Stimulated activated CD4-positive, alpha-beta T cell treated with anti-CD3 and anti-CD28 coated beads, TNF-alpha, amount 100 ng/mL, for 48 hours (primary cell): ENCODE results near the gene C9.
A peak's percentile ranks its signal among the peaks of the same experiment; 100 is the strongest.
"Not testable (repeated sequence)": the region's sequence is repeated elsewhere in the genome, so short reads cannot be mapped to it uniquely, and the experiment has no call there.

Source experiments
- DNase-seq, 3 donors: peaks; one replicate each; pipeline ENCODE4 v3.0.0-alpha.2; 2020; ENCODE audit warnings: low read depth in 3 of 3

Gene C9

DNA sequence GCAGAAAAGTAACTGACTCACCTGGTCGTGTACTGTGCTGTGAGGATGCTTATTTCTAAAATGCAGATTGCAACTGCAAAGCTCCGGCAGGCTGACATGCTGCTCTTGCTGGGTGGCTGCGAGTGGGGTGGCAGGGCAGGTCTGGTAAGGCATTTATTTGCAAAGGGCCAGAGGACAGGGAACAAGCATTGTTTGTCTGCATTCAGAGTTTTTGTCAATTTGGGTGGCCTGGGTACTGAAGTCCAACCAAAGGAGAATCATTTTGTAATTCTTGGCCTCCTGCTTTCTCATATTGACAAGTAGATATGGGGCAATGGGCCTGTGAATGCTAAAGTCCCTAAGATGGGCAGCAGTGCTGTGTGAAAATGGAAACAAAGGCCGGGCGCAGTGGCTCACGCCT is at the start of gene C9:
C9 (minus strand) TSS at position 129 of the 400 bp plus-strand sequence; CDS start at position 98, 31 bp downstream.
- no peak for DNase-seq

DNA sequence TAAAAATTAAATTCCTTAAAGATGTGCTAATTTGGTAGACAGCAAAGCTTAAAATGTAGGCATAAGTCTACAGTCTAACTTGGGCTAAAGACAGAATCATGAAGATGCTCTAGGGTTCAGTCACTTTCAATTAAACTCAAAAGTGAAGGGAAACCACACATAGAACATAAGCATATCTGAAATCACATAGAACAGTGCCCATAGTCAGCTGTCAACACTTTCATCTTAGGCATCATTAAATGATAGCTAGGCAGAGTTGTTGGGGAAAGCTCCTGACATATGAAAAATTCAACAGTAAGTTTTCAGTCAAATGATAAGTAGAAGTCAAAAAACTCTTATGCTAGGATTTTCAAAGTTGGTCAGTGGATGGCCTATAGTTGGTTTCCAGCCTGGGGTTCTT is 49.5 kb upstream of the C9 start:
- no peak for DNase-seq

DNA sequence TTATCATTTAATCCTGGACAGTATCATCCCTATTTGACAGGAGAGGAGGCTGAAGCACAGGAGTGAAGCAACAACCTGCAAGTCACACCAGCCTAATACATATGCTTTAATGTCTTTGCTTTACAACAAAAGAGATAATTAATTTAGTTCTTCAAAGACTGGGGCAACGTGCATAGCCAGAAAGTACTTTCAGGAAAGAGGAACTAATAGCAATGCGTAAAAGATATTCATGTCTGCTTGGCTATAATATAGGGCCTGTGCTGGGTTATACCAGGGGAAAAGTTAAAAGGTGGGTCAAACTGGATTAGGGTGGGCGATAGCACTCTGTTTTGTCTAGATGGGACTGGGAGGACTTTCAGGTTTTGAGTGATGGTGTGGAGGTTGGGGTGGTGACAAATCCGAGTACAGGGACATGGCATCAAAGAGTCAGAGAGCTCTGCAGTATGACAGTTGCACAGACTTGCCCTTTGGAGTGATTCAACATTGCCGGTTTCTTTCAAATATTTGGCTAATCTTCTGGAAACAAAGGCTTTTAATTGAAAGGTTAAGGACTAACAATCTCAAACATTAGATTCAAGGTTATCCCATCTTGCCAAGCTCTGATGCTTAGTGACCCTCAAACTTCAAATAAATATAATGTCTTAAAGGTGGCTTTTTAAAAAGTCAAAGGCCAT is 48.6 kb upstream of the C9 start:
- DNase-seq: no peak

DNA sequence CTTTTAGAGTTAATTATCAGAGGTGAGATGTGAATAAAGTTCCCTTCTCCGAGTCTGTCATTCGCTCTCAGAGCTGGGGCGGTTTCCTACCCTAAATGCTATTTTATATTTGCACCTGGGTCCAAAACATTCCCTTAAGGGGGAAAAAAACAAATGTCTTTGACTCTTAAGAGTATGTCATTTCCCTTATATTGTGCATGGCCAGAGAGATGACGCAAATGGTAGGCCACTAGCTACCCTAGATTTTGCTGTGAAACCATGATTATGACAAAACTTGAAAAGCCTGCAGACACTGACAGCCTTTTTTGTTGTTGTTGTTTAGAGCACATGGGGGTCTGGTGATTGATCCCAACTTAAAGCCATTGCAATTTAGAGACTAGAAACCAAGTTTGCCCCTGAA is 47.7 kb upstream of the C9 start:
- no peak for DNase-seq

DNA sequence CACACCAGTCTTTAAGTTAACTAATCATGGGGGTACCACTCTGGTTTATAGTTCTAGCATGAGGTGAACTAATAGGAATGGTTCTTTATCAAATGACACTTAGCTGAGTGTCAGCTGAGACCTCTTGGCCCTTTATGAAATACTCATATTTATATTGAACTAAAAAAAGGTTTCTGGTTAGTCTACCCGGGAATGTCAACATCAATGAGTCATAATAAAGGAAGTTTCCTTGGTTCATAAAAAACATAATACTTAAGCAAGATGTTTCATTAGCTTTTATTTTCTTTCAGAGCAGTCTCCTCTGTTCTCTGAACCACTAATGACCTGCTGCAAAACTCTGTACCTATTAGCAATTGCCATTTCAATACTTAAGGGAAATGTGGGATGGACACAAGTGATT is 46.8 kb upstream of the C9 start:
- no peak for DNase-seq

DNA sequence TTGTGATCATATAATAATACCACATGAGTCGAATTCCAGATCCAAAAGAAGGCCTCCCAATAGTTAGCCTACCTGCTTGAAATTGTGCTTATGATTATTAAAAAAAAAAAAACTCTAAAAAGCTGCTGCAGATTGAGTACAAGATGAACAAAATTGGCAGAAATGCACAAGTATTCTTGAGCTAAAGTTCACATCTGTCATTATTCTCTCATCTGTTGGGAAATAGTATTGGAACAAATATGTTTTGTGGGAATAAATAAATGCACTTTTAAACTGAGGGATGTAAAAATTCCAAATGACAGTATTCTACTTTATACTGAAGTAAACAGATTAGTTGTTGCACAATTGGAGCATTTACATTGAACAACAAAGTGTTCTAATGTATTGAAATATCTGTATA is 44.7 kb upstream of the C9 start:
- DNase-seq: no peak

DNA sequence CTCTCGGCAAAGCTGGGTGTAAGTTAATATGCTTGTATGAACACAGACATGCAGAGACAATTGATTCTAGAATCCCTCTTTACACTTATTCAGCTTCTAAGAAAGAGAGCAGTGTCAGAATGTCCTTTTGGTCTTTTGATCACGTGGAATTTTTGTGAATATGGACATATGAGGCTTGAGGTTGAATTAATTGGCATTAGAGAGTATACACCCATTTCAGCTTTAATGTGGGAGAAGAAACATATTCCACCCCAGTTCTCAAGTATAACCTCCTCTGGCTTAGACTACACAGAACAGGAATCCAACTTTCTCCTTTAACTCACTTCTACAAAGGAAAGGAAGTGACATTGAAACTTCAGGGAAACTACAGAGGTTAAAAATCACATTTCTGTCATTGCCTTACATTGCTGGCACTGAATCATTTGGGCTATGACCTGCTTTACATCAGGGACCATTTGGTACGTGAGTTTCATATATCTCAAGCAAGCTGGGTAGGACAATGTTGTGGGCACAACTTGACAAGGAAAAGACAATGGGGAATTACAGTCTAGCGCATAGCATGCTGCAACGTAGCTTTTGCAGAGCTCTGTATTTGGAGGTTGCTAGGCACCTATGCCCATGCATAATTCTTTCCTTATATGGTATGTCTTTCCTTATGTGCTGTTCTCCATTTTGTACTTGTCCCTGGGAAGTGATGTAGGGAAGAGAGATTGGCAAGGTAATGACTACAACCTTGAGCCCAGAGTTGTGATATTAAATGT is 41.0 kb upstream of the C9 start:
- DNase-seq: no peak

DNA sequence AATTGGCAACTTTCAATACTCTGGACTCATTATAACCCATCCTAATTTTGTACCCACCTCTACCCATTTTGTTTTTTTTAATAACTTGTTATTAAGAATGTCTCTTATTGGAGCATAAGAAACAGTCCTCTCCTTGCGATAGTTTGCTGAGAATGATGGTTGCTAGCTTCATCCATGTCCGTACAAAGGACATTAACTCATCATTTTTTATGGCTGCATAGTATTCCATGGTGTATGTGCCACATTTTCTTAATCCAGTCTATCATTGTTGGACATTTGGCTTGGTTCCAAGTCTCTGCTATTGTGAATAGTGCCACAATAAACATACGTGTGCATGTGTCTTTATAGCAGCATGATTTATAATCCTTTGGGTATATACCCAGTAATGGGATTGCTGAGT is 39.5 kb upstream of the C9 start:
- DNase-seq: not testable (repeated sequence)

DNA sequence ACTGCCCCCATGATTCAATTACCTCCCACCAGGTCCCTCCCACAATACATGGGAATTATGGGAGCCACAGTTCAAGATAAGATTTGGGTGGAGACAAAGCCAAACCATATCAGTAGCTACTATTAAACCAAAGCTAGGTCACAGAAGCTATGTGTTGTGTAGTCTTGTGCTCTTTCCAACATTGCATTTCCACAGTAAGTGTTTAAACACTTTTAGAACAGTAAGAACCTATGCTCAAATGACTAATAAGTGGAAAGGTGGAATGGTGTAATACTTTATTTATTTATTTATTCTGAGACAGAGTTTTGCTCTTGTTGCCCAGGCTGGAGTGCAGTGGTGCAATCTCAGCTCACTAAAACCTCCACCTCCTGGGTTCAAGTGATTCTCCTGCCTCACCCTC is 37.8 kb upstream of the C9 start:
- not testable (repeated sequence) for DNase-seq

DNA sequence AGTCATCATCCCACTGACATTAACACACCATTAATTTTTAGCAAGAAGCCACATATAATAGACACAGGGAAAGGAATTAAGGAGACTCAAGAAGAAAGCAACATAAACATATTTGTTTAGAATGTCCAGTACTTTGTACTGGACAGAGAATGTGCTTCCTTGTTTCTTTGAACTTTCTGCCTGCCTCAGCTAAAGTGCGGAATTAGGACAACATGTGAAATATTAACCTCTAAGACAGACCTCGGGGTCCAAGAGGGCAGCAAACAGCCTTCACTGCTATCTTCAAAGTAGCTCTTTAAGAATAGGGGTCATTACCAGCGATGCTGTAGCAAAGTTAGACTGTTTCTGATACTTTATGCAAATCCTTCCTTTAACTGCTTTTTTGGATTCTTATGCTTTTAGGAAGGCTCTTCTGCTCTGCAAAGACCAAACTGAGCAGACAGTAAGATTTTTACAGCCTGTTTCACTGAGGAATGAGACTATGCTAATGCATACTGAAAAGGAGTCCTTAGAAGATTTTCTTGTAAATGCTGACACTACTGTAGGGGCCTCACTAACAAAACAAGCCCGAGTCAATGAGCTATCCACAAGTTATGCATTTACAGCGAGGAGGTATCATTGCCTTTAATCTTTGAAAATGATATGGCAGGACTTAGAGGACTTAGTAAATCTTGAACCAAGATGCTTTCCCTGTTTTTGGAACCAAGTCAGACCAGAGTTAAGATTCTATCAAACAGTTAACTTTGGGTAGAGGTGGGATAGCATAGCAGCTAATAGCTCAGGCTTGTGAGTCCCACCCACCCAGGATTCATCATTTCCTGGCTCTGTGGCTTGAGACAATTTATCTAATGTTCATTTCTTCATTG is 36.7 kb upstream of the C9 start:
- no peak for DNase-seq

DNA sequence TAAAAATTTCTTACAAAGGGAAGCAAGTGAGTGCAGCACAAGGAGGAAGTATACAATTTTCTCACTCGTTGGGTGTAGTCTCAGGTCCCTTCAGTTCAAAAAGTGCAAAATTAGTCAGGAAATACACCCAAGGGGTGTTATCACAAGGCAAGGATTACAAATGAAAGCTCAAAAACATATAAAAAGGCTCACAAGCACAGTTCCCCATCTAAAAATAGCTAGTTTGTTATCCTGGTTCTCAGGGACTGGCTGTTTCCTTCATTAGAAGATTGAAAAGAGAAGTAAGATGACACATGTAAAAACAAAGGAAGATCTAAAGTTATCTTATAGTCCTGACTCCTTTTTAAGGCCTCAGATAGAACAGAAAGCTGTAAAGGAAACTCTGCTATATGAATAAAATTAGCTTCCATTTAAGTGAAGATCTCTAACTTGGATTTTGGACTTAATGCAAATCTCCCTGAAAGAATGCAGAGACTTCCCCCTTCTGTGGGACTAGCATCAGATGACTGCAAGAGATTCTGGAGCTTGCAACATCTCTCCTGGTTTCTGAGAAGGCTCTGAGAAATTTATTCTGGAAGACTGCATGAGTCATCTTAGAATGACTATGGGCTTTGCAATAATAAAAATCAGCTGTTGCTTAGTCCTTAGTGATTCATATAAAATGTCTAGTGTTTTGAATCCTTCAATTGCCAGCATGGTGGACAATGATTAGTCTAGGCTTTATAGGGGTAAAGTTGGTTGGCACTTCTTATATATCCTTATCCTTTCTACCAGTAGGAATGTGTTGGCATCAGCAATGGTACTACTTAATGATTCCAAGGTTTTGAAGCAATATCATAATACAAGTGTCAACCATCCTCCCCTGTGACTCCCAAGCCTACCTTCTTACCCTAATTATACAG is 35.1 kb upstream of the C9 start:
- DNase-seq: no peak

DNA sequence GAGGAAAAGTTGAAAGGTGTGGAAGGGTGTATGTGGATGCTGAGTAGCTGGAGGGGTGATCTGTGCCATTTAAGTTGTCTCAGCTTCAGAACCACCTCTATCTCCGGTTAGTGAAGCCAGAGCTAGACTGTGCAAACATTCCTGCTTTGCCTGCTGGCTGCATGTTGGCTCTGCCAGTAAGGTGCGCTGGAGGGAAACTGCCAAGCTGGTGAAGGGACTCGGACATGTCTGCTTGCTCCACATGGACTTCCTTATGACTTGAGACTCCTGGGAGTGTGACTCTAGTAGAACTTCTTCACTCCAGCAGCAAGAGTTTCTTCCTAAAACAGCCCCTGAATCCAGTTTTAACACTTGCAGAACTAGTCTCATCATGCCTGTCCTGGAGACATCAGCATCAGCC is 32.5 kb upstream of the C9 start:
- DNase-seq: no peak

DNA sequence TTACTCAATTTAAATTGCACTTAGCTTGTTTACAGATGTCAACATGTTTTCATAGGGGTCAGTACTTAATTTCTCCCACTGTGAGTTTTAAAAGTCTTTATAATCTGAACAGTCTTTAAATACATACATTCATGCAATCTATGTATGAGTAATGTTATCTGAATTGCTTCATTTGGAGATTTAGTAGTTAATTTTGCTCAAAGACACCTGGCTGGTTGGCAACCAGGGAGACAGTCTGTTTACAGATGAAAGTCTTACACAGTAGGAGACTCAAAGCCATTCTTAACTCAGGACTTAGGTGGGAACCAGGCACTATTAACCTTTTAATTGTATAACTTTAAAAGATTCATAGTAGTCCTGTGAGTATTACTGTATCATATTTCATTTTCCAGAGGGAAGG is 31.2 kb upstream of the C9 start:
- no peak for DNase-seq

DNA sequence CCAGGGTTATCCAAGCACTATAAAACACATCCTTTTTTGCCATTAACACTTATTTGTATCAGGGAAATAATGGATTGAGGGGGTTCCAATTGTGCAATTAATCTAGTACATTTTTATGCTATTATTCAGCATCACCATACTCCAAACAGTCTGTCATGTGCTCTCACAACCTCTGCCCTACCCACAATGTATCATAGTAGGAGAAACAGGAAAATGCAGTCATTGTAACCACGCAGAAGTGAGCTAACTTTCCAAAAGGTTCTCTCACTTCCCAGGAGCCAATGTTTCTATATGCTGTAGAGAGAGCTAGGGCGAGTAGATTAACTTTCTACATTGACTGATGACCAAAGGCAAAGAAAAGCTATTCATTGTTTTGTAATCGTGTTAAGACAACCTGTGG is 30.7 kb upstream of the C9 start:
- DNase-seq: no peak

DNA sequence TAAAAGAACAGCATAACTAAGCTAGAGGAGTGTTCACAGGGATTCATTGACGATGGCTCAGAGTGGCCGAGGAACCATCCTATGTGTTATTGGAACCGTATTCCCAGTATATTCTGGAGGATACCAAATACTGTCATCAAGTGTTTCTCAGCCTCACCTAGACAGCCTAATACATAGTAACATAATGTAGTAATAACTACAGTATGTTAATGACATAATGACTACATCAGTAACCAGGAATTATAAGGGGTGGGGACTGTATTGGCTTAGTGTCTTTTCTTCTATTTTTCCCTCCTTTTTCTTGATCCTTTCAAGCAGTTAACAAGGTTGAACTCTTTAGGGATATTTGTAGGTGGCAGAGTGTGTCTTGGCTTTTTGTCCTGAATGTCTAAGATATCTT is 26.6 kb upstream of the C9 start:
- no peak for DNase-seq

DNA sequence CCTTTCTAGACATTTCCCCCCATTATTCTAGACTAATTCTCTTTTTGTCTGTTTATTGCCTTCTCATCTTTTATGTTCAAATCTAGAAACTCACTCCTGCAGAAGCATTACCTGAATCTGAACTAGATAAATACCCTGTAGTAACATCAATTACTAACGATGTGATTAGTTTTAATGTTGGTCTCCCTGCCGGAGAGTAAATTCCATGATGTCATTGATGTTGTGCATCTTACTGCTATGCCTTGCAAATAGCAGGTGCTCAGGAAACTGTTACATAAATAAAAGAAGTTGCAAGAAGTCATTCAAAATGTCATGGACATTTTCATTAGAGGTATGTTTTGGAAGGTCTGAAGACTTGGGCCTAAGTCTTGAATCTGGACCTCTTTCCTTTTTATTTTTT is 23.0 kb upstream of the C9 start:
- DNase-seq: no peak

DNA sequence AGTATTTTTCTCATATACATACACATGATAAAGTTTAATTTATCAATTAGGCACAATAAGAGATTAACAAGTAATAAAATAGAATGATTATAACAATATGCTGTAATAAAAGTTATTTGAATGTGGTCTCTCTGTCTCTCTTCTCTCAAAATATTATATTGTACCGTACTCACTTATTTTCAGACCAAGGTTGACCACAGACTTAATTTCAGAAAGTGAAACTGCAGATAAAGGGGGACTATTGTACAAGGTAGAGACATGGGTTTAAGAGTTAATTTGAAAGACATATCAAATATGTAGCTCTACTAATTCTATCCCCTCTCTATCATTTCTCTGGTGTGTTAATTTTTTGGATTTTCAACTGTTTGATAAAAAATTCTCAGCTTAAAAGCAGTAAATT is 20.0 kb upstream of the C9 start:
- no peak for DNase-seq

DNA sequence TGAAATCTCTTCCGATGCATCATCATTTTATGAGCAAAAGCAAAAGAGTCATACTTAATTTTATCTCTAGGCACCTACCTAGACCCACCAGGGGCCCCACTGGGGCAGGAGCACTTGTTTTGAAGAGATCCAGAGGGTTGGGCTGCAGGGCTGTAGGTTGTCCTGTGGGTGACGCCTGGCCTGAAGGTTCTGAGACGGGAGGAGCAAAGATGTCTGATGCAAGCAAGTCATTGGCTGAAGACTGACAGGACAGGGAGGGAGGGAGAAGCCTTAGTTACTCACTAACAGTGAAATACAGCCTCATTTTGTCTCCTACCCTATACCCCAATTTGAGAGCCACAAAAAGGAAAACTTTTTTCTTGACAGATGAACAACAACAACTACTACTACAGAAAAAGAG is 17.1 kb upstream of the C9 start:
- no peak for DNase-seq

DNA sequence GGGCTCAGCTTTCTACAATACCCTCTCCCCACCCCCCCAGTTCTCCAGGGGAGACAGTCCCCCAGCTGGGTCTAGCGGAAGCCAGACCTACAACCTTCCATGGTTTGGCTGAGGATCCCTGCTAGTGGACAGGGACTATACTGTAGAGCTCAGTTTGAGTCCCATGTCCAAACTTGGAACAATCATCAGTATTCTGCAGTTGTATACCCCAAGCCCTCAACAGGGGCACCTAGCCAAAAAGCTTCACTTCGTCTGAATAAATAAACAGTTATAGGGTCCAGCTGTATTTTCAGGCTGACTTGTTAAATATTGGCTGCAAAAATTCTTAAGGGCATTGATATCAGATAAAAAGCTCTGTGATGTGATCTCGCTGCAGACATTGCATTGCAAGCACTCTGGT is 15.4 kb upstream of the C9 start:
- DNase-seq: no peak

DNA sequence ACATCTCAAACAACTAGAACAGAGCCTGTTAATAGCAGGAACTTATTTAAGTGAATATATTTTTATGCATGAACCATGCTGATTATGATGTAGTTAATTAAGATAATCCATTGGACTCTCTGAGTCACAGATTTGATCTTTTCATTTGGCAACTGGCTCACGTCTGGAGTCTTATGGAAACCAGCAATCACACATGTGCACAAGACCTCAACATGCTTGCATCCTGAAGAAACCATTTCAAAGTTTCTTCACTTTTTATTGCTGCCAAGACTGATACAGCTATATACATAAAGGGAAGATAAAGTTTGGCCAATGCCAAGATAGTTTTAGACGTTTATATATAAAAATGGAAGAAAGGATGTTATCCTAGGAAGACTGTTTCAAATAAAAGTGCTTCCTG is 13.3 kb upstream of the C9 start:
- DNase-seq: no peak

DNA sequence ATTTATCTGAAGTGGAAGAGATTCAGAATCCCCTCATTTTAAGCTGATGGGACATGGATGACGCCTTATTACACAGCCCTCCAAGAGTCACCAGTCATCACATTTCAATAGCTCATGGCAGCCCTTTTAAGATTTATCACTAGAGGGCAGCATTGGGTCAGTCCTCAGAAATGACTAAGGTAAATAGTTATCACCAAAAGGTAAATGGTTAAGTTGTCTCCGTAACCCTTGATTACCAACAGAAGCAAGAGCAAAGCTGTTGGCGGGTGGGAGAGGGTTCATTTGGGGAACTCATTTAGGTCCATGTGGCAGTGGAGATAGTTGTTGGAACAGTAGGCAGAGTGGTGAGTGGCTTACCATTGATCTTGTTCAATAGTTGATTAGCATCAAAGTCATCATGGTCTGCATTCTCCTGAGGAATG is 12.0 kb upstream of the C9 start:
- DNase-seq: peak in 2 of 3 donors; percentile 22 to 28

DNA sequence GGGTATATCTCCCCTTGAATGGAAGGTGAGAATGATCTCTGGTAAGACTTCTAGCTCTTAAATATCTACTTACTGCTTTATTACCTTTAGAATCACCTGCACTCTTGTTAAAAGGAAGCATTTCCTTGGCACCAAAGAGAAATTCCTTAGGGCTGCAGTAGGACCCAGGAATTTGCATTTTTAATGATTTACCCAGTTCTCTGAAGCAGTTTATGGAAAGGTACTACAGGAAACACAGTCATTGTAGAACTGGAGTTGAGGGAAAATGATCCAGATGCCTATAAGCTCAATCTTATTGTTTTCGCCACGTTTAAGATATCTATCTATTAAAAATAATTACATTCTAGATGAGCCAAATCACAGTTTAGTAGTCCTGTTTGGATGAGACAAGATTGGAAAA is 9.5 kb upstream of the C9 start:
- no peak for DNase-seq
